Measurements from ENCODE around the gene IFT52.
"Not testable (repeated sequence)": the region's sequence is repeated elsewhere in the genome, so short reads cannot be mapped to it uniquely, and the experiment has no call there.

IFT52 gene

DNA sequence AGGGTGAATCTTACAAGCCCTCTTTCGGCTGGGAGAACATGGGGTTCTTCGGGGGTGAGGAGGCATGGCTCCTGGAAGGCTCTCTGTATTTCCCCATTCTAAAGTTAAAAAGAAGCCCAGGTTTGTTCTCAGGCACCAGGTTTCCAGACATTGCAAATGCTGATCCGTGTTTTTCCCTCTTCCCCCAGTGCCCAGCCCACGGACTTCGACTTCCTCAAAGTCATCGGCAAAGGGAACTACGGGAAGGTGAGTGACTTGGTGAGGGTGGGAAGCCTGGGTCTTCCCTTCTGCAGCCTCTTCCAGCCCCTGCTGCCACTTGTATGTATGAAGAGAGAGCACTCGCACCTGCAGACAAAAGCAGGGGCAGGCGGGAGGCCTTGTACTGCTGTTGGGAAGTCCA lies 23.3 kb upstream of the IFT52 start:
- DNase-seq (ENCODE audit: low read depth), result no peak

GRCh38 chr20:43568706-43569105 lies 22.0 kb upstream of the IFT52 start:
- no peak for DNase-seq (ENCODE audit: low read depth)

- no peak for DNase-seq (ENCODE audit: low read depth)
Observed at GRCh38 chr20:43569282-43569681, 21.5 kb upstream of the IFT52 start.

DNA sequence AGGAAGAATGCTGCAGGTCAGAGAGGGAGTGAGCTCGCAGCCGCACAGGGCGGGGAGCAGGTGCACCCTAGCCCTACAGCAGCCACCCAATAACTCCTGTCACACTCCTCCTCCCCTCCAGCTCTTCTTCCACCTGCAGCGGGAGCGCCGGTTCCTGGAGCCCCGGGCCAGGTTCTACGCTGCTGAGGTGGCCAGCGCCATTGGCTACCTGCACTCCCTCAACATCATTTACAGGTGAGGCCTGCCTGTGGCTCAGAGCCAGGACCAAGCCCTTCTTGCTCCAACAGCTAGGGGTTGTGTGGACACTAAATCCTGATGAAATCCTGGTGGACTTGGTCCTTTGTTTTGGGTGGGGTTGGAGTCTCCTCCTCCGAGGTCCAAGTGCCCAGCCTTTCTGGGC lies 20.2 kb upstream of the IFT52 start:
- DNase-seq (ENCODE audit: low read depth), result no peak

GRCh38 chr20:43571310-43571709 lies 19.4 kb upstream of the IFT52 start:
- DNase-seq (ENCODE audit: low read depth), result no peak

GRCh38 chr20:43571771-43572170 lies 19.0 kb upstream of the IFT52 start:
- no peak for DNase-seq (ENCODE audit: low read depth)

GRCh38 chr20:43572891-43573290 lies 17.8 kb upstream of the IFT52 start:
- no peak for DNase-seq (ENCODE audit: low read depth)

DNA sequence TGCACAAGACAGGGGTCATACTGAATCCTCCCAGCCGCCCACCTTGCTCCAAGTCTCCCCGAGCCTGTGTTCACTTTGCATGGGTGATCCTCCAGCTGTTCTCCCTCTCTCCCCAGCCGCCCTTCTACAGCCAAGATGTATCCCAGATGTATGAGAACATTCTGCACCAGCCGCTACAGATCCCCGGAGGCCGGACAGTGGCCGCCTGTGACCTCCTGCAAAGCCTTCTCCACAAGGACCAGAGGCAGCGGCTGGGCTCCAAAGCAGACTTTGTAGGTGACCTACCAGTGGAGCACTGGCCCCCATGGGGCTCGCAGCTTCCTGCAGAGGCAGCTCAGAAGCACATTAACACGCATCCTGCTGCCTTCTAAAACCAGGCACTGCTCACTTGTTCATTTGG lies 14.6 kb upstream of the IFT52 start:
- DNase-seq (ENCODE audit: low read depth), result no peak

- no peak for DNase-seq (ENCODE audit: low read depth)
Observed at GRCh38 chr20:43579861-43580793, 10.6 kb upstream of the IFT52 start.

- DNase-seq (ENCODE audit: low read depth), result no peak
Observed at GRCh38 chr20:43583133-43583864, 7.4 kb upstream of the IFT52 start.

DNA sequence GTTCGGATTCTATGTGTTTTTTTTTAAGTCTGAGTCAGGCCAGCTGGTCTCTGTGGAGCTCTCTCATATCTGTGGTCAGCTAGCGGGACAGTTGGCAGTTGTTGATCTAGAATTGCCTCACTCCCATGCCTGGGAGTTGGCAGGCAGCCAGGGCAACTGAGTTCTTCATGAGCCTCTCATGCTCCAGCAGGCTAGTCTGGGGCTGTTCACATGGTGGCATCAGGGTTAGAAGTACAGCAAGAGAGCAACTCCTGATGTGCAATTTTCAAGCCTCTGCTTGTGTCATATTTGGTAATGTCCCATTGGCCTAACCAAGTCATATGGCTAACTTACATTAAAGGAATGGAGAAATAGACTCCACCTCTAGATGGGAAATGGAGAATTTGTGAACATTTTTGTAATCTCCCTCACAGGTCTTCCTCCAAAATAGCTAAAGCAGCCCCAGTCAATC lies 6.7 kb upstream of the IFT52 start:
- peak; percentile 98 for DNase-seq (ENCODE audit: low read depth)

GRCh38 chr20:43584448-43585136 lies 6.1 kb upstream of the IFT52 start:
- peak; percentile 67 for DNase-seq (ENCODE audit: low read depth)

GRCh38 chr20:43586641-43587040 lies 4.1 kb upstream of the IFT52 start:
- DNase-seq (ENCODE audit: low read depth), result peak; percentile 31

DNA sequence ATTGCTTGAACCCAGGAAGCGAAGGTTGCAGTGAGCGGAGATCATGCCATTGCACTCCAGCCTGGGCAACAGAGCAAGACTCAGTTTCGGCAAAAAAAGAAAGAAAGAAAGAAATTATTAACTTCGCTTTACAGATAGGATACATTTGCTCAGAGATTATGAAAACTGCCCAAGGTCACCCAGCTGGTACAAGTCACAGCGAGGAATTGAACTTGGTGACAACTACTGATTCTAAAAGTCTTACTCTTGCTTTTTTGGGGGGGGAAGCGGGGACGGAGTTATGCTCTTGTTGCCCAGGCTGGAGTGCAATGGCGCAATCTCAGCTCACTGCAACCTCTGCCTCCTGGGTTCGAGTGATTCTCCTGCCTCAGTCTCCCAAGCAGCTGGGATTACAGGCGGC lies 2.2 kb upstream of the IFT52 start:
- not testable (repeated sequence) for DNase-seq (ENCODE audit: low read depth)

DNA sequence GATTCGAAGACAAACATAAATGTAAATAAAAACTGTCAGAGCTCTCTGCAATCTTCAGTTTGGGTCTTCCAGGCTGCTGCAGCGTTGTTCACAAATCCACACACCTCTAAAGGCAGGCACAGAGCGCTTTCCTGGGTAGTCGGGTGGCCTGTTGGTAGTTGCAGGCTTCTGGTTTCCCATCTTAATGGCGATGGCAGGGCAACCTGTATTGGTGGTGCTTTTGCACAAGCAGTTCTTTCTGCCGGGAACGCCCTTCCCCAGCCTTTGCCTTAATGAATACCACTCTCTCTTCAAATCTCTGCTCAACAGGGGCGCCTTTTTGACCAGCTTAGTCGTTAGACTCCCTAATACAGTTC lies 723 bp upstream of the IFT52 start:
- DNase-seq (ENCODE audit: low read depth), result no peak

DNA sequence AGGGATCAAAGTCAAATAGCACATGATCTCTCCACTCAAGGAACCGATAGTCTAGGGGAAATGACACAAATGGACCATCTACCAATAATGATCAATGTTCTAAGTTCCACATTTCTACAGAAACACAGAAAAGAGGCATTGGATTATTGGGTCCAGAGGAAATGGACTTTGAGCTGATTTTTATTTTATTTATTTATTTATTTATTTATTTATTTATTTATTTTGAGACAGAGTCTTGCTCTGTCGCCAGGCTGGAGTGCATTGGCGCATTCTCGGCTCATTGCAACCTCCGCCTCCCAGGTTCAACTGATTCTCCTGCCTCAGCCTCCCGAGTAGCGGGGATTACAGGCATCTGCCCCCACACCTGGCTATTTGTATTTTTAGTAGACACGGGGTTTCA lies 11.2 kb downstream of the IFT52 start:
- DNase-seq (ENCODE audit: low read depth), result not testable (repeated sequence)

DNA sequence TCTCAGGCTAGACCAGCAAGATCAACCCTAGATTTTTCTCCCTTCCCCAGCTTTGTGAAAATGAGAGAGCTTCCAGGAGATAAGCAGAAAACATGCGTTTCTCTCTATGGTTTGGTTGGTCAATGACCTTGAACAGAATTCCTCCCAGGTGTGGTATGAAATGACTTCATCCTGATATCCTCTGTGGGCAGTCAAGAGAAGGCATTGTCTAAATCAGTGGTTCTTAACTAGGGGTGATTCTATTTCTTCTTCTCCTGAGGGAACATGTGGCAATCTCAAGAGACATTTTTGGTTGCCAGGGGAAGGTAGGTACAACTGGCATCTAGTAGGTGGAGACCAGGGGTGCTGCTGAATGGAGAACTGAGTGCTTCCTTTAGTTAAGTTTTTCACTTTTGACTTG lies 12.4 kb downstream of the IFT52 start:
- no peak for DNase-seq (ENCODE audit: low read depth)

DNA sequence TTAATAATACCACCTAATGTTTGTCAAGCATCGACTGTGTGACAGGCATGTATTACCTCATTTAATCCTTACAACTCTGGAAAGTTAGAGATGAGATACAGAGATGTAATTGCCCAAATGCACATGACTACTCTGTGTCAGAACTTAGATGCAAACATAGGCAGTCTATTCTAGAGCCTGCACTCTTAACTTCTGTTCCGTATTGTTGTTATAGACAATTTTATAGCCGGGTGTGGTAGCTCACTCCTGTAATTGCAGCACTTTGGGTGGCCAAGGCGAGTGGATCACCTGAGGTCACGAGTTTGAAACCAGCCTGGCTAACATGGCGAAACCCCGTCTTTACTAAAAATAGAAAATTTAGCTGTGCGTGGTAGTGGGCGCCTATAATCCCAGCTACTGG lies 15.0 kb downstream of the IFT52 start:
- no peak for DNase-seq (ENCODE audit: low read depth)

- not testable (repeated sequence) for DNase-seq (ENCODE audit: low read depth)
Observed at GRCh38 chr20:43607278-43607677, 16.5 kb downstream of the IFT52 start.

GRCh38 chr20:43631598-43631997 lies 40.9 kb downstream of the IFT52 start:
- DNase-seq (ENCODE audit: low read depth), result no peak

GRCh38 chr20:43636429-43636828 lies 45.7 kb downstream of the IFT52 start:
- no peak for DNase-seq (ENCODE audit: low read depth)

DNA sequence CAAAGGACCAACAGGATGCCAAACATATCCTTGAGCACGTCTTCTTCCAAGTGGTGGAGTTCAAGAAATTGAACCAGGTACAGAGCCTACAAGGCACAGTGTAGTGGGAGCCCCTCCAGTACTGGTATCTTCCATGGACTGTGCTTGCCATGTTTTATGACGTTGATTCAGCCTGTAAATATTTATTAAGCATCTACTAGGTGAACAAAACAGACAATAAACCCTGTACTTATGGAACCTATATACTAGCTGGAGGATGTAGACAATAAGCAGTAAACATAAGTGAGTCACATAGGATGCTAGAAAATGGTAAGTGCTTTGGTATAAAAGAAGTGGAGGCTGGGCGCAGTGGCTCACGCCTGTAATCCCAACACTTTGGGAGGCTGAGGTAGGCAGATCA lies 51.8 kb downstream of the IFT52 start:
- no peak for DNase-seq (ENCODE audit: low read depth)
